Spleen (tissue), 7 donors: ENCODE data around the gene EZR.

Experiments
- POLR2A ChIP-seq, 3 donors: fragments of 450-650 bp; IDR thresholded peaks; one replicate each; pipeline ENCODE4 v1.5.1; 2017; ENCODE audit warnings: antibody characterized with exemption in 3 of 3, mild to moderate bottlenecking in 1 of 3
- POLR2AphosphoS5 ChIP-seq, 3 donors: sonication (generic); formaldehyde crosslinking; IDR thresholded peaks; one replicate each; pipeline ENCODE4 v1.5.1; 2017; ENCODE audit warnings: antibody characterized with exemption in 3 of 3
- TF ChIP-seq, protein P1 (sequence below), 11 experiments: fragments of 200-600 bp in 7 of 11; fragments of 450-650 bp in 4 of 11; sonication (generic) in 4 of 11; IDR thresholded peaks in 8 of 11; conservative IDR thresholded peaks in 3 of 11; 1 replicate in 7 of 11; 2 replicates in 4 of 11; pipeline versions ENCODE4 v1.4.0 to v1.8.0; 2016 to 2021; ENCODE audit warnings: antibody characterized with exemption in 11 of 11, inconsistent platforms in 4 of 11, mild to moderate bottlenecking in 1 of 11
- donor health status: DM: no; HTN: no; CAD: no; lungs with moderate emphysema.
- donor health status: DM: no; HTN: no; CAD: no.
- donor health status: DM: no; HTN: no; CAD: no.

DNA sequence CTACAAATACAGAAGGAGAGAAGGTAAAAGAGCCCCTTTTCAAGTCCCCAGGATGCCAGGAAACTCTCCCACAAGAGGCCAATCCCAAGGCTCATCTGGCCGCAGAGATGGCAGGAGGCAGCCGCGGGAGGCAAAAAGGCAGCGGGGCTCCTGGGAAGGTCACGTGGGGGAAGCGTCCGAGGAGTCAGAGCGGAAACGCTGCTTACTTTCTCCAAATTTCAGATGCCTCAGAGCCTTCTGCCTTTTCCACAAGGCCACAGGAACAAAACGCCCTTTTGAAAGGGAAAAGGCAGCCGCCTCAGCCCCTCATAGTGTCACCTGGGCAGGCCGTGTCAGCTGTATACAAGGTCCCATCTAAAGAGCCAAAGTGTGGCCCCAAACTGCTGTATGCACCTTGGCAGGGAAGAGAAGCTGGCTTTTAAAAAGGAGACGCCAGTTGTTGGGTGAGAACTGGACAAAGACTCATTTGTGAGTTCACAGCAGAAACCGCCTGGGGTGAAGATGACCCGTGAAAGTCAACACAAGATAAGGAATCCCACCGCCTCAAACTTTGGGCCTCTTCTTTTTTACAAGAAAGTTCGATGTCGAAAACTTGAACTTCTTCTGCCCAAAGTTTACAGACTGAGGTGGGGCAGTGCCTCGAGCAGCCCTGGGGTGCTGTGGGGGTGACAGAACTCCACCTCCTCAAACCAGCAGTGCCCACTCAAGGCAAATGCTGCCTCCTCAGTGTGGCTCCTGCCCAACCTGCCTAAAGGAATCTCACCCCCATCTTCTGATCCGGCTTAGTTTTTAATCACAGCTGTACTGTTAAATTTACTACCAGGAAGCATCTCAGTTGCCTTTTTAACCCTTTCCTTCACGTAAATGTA lies 45.4 kb downstream of the EZR start:
- TF ChIP-seq, protein P1, sequence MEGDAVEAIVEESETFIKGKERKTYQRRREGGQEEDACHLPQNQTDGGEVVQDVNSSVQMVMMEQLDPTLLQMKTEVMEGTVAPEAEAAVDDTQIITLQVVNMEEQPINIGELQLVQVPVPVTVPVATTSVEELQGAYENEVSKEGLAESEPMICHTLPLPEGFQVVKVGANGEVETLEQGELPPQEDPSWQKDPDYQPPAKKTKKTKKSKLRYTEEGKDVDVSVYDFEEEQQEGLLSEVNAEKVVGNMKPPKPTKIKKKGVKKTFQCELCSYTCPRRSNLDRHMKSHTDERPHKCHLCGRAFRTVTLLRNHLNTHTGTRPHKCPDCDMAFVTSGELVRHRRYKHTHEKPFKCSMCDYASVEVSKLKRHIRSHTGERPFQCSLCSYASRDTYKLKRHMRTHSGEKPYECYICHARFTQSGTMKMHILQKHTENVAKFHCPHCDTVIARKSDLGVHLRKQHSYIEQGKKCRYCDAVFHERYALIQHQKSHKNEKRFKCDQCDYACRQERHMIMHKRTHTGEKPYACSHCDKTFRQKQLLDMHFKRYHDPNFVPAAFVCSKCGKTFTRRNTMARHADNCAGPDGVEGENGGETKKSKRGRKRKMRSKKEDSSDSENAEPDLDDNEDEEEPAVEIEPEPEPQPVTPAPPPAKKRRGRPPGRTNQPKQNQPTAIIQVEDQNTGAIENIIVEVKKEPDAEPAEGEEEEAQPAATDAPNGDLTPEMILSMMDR (IDR thresholded peaks at IDR 0.05 in 8 of 11, conservative IDR thresholded peaks at IDR 0.05 in 3 of 11) = no peak
- peak in 1 of 3 donors; percentile 63 for TF ChIP-seq POLR2AphosphoS5 (IDR thresholded peaks at IDR 0.05)
- TF ChIP-seq POLR2A (IDR thresholded peaks at IDR 0.05) = no peak
